ENCODE data around the gene PRXL2B.

Gene PRXL2B

DNA sequence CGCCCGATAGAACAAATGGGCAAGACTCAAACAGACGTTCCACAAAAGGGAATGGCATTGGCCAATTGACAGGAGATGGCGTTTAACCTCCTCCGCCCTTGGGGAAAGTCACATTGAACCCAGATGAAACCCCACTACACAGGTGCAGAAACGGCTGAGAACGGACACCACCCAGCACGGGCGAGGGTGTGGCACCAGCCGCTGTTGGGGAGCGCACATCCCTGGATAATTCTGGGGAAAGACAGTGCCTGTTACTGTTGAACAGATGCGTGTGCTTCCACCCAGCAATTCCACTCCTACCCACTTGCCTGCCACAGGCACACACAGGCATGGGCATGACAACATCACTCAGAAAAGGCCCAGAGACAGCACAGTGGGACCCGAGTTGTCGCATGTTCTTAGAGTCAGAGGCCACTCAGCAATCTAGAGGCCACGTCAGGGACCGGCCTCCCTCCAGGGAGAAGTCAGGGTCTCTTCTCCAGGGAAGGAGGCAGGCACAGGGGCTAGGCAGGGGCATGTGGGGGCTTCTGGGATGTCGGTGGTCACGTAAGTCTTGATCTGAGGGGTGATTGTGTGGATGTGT, 15.2 kb downstream of the PRXL2B start:
- DNase-seq, result no peak

GRCh38 chr1:2602311-2602835, 15.8 kb downstream of the PRXL2B start:
- no peak for DNase-seq

DNA sequence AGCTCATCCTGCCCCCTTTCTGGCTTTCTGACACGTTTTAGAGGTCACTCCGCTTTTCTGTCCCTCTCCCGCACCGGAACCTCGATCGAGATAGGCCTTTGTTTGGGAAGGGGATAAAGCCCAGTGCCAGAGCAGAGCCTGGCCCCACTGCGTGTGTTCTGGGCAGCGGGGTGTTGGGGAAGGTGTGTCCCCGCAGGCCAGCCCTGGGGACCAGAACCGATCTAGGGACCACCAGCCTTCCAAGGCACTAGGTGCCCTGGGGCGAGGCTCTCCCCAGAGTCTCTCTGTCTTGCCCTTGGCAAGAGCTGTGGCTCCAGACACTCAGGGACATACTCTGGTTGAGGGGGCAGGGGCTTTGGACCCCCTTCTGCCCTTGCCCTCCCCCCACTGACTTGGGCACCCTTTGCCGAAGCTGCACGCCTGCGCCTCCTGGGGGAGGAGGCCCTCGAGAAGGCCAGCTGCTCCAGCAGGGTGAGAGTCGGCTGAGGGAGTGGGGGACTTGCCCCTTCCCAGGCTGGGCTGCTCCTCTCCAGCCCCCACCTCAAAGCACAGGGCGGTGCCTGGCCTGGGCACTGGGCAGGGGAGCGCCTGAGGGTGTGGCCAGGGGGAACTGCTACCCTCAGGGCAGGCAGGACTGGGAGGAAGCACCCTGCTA, 16.4 kb downstream of the PRXL2B start:
- no peak for DNase-seq

- no peak for DNase-seq
Observed at GRCh38 chr1:2603521-2604155, 17.1 kb downstream of the PRXL2B start.

DNA sequence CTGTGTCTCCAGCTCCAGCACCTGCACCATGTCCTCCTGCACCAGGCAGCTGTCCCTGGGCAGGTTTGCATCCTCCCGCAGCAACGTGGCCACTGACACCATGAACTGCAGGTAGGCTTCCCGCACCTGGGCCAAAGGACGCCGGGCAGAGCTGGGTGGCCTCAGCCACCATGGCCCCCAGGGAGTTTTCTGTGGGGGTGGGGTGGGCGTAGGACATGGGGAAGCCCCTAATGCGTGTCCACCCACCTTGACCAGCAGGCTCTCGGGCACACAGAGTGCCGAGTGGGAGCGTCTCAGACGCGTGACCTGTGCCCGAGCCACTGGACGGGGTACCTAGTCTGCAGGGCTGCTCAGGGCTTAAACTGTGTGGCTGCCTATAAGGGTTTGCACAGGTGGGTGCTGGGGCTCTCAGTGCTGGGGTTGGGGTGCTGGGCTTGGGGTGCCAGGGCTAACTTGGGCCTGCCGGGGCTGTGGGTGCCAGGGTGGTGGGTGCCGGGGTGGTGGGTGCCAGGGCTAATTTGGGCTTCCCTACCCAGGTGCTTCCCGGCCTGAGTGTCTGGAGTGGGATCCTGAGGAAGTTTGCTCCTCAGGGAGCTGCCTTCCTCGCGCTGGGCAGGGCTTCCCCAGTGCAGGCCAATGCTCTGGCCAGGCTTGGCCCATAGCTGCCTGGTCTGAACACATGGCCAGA, 17.7 kb downstream of the PRXL2B start:
- no peak for DNase-seq

DNA sequence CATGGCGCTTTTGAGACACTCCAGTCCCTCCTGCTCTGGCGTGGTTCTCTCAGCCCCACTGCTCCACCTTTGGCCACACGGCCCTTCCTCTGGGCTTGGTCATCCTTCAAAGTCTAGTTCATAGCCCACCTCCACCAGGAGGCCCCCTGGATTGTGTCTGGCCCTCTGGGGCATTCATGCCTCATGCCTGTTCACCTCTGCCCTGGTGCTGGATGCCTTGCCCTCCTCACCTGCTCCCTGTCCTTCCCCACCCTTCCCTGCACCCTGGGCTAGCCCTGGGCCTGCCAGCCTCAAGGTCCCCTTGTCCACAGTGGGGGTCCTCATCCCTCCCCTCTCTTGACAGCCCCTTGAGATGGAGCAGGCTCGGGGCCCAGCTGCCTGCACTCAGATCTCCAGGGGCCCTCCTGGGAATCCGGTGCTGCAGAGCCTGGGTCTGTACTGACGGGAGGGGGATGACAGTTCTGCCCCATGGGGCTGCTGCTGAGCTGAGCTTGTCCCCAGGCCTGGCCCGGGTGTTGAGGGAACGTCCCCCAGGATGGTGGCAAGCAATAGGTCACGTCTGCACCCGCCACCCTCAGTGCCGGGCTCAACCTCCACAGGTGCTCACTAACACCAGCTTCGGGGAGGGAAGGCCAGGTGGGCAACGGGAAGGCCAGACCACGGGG, 18.4 kb downstream of the PRXL2B start:
- DNase-seq, result no peak

DNA sequence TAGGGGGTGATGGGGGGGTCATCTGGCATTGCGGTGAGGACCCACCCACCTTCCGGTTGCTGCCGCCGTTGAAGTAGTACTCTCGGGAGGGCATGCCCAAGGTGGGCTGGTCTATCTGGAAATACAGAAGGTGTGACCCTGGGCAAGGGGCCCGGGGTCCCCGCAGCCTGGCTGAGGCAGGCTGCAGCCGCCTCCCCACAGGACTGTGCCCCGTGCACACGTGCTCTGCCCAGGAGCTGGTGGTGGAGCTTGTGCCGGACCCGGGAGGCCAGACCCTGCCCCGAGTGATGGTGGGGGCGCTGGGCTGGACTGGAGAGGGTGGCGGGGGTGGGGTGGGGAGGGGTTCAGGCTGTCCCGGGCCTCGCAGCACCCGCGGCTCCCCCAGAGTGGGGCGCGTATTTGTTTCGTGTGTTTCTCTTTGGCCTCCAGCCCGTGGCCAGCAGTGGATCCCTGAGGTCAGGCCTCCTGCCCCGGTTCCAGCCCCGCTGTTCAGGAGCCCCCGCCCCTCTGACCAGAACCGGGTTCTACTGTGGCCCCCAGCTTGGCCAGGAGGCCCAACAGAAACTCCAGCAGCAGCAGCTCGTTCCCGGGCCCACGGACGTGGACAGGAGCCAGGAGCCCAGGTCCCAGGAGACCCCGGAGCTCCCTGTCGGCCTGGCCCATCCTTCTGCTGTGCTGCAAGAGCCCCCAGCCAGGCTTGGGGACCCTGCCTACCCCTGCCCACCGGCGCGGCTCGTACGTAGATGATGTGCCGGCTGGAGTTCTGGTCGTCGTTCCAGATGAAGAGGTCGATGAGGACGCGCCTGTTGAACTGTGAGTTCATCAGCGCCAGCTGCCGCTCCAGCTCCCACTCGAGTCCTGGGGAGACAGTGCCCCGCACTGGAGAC, 19.2 kb downstream of the PRXL2B start:
- DNase-seq, result no peak

DNA sequence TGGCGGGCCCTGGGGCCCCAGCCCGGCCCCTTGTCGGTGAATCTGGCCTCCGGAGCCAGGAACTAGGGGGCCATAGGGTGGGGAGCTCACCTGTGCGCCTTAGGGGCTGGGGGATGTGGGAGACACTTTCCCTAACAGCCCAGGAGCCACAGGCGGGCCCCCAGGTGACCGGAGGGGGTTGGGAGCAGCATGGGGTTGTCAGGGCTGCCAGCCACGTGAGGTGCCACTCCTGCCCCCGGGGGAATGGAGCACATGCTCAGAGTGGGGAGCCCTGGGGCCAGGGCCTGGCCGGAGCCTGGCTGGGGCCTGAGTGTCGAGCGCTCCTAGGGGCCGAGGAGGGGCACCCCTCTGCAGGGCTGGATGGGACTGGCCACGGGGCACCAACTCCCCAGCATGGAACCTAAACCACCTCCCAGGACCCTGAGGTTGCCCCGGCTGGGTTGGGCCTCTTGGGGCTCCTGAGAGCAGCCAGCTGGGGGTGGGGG, 19.9 kb downstream of the PRXL2B start:
- no peak for DNase-seq

DNA sequence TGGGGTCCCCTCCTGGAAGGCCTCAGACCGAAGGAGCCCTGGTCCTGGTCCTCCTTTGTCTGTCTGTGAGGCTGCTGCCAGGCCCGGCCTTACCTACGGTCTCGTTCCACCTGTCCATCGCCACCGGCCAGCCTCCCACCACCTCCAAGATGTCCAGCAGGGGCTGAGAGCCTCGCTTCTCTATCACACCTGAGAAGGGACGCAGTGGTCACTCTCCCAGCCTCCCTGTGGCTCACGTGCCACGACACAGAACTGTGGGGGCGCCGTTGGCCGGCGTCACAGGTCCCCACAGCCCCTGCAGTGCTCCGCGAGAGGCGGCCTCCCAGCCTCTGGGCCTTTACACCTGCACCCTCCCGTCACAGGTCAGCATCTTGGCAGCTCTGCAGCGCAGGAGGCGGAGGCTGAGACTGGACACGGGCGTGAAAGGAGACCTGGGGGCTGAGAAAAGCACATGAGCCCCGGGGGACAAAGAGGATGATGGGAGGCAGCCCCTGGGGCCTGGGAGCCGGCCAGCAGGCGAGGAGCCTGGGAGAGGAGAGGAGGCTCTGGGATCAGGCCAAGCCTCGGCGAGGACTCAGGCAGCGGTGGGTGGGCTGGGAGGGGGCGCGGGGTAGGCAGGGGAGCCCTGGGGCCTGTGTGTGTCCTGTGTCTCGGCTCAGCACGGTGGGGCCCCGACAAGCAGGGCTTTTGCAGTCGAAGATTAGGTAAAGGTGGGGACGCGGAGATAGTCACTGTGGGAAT, 20.5 kb downstream of the PRXL2B start:
- DNase-seq, result no peak

DNA sequence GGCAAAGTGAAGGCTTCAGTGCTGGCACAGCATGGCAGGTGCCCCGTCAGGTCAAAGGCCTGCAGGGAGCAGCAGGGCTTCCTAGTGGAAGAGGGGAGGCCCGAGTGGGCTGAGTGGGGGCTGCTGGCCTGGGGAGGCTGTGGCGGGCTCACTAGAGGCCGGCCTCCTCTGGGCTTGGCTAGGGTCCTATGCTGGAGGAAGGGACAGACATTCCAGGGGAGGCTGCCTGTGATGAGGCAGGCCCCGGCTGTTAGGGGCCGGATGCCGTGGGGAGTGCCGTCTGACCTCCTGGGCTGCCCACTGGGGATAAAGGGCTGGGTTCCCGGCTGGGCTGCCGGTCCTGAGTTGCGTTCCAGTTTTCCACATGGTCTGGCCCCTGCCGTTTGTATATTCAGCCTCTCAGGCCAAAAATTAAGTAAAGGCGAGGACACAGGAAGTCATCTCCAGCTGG, 21.1 kb downstream of the PRXL2B start:
- DNase-seq, result no peak

GRCh38 chr1:2609319-2610035, 22.9 kb downstream of the PRXL2B start:
- no peak for DNase-seq

DNA sequence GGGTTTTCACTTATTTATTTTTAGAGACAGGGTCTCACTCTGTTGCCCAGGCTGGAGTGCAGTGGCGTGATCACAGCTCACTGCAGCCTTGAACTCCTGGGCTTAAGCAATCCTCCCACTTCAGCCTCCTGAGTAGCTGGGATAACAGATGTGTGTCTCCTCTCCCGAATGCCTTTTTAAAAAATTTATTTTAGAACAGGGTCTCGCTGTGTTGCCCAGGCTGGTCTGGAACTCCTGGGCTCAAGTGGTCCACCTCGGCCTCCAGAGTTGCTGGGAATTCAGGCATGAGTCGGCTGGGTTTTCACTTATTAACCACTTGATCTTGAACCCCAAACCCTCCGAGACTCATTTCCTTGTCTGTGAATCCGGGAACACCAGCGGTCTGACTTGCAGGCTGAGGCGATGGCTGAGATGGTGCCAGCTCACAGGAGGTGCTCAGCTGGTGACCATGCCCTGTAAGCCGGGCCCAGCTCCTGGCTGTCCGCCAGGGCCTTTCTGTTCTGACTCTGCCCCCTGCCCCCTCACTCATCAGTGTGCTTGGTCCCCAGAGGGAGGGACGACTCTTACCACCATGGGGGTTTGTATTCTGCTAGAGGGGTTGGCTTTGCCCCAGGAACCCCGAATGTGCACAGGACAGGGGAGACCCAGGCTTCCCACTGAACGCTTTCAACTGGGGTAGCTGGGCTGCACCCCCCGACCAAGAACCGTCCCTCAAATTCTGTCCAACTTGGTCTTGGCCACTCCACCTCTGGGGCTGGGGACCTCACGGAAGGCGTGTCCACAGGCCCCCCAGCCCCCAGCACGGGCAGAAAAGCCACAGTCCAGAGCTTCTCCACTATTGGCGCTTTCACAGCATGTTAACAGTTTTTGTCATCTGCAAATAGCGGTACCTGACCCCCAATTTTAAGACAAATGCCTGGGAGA, 23.7 kb downstream of the PRXL2B start:
- no peak for DNase-seq

DNA sequence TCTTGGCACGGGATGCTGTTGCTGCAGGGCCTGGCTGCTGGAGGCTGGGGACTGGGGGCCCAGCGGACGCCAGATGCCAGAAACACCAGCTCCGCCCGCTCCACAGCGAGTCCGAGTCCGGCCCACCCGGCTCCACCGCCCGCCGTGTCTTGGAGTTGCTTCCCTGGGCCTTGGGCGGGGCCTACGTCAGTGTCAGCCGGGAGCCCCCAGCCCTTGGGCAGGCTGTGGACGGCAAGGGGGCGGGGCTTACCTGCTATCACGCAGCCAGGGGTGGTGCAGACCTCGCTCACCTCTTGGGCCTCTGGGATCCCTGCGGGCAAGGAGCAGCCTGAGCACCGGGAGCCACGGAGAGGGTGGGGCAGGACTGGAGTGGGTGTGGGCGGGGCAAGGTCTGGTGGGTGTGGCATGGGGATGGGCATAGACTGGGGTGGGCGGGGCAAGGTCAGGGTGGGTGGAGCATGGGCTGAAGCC, 24.5 kb downstream of the PRXL2B start:
- DNase-seq, result no peak

DNA sequence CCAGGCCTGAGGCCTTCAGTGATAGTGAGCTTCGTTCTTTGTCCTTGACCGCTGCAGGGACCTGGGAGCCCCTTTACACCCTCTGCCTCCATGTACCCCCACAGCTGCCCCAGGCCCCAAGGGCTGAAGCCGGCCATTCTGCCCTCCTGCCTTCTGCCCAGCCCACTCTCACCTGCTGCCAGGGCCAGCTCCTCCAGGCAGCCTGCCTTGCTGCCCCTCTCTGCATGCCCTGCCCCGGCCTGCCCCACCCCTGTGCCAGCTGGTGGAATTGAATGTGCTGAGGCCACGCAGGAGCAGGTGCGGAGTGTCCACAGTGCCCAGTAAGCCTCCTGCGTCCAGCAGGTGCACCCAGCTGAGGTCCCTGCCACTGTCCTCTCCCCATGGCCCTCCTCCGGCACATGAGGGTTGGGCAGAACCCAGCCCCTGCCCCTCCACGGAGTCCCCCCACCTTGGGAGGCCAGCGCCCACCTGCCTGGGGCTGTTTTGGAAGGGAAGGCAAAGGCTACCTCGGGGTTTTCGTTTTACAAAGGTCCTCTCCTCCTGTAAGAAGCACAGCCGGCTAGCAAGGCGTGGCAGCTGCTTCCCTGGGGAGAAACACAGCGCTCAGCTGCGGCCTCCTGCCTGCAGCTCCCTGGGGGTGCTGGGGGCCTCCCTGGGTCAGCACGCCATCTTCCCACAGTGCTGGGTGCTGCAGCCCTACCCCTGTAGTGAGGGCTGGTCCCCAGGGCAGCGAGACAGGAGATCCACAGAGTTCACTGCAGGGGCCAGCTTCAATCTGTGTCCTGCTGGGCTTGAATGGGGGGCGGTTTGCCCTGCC, 25.3 kb downstream of the PRXL2B start:
- DNase-seq, result no peak

DNA sequence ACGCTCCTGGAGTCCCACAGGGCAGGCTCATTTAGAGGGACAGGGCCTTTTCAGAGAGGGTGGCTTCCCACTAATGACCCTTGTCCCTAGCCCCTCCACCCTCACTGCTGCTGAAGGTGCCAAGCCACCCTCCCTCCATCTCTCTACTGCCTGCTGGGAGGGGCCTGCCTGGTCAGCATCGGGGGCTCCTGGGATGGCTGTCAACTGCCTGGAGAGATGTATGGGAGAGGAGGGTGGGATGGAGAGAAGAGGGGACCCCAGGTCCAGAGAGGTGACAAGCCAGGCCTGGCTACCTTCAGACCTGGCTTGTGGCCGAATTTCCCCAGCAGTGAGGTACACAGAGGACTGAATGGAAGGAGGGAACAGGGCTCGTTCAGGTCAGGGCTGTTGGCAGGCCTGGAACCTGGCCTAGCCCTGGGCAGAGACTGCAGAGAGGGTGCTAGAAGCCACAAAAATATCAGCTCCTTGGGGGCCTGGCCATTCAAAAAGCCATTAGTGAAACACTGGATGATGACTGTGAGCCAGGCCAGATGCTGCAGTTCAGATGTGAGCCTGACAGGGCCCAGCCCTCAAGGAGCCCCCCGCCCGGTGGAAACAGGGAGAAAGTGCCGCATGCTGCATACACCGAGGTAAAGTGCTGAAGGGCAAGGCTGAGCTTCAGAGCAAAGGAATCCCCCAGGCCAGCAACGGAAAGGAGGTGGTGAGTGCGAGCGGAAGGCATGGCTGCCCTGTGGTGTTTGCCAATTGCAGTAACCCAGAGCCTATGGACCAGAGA, 26.2 kb downstream of the PRXL2B start:
- no peak for DNase-seq

- no peak for DNase-seq
Observed at GRCh38 chr1:2614145-2614544, 27.6 kb downstream of the PRXL2B start.

- no peak for DNase-seq
Observed at GRCh38 chr1:2617971-2618470, 31.4 kb downstream of the PRXL2B start.

Measured in stimulated activated CD4-positive, alpha-beta T cell treated with anti-CD3 and anti-CD28 coated beads, Interleukin-4, amount 100 ng/mL, for 4 hours (primary cell).